Prostate gland (tissue), 2 donors: ENCODE measurements around the gene TBC1D2B.

ENCODE experiments used
- POLR2A ChIP-seq: fragments of 450-650 bp; IDR thresholded peaks from one replicate; pipeline ENCODE4 v1.6.1; 2016; ENCODE audit warnings: antibody characterized with exemption, mild to moderate bottlenecking
- POLR2AphosphoS5 ChIP-seq: sonication (generic); formaldehyde crosslinking; IDR thresholded peaks from one replicate; pipeline ENCODE4 v1.6.1; 2017; ENCODE audit warnings: antibody characterized with exemption
- TF ChIP-seq, protein P1 (sequence below), 4 experiments: fragments of 200-600 bp in 2 of 4; fragments of 450-650 bp in 2 of 4; sonication (generic) in 2 of 4; IDR thresholded peaks; 1 replicate in 3 of 4; 2 replicates in 1 of 4; pipeline ENCODE4 v1.5.1; 2016 to 2019; ENCODE audit warnings: antibody characterized with exemption in 4 of 4, mild to moderate bottlenecking in 2 of 4, moderate library complexity in 2 of 4

GRCh38 chr15:78082106-78082742, 4.7 kb upstream of the TBC1D2B start:
- TF ChIP-seq, protein P1, sequence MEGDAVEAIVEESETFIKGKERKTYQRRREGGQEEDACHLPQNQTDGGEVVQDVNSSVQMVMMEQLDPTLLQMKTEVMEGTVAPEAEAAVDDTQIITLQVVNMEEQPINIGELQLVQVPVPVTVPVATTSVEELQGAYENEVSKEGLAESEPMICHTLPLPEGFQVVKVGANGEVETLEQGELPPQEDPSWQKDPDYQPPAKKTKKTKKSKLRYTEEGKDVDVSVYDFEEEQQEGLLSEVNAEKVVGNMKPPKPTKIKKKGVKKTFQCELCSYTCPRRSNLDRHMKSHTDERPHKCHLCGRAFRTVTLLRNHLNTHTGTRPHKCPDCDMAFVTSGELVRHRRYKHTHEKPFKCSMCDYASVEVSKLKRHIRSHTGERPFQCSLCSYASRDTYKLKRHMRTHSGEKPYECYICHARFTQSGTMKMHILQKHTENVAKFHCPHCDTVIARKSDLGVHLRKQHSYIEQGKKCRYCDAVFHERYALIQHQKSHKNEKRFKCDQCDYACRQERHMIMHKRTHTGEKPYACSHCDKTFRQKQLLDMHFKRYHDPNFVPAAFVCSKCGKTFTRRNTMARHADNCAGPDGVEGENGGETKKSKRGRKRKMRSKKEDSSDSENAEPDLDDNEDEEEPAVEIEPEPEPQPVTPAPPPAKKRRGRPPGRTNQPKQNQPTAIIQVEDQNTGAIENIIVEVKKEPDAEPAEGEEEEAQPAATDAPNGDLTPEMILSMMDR (IDR thresholded peaks at IDR 0.05), result no peak
- no peak for TF ChIP-seq POLR2AphosphoS5
- TF ChIP-seq POLR2A, result no peak
